ENCODE data around the gene AP1B1.

Gene AP1B1

DNA sequence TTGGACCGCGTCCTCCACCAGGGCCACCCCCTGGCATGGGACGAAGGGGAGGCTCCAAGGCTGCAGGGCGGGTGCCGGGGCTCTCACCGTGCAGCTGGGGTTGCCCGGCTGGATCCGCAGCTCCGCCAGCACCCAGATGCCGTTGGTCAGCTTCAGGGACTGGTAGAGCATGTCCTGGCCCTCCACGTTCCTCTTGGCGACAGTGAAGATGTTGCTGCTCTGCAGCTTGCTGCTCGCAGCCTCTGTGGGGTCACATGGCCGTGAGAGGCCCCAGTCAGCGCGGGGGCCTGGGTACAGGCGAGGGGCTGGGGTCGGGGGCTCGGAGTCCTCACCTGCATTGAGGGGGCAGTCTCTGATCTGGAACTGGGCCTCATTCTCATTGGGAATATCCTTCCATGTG, 58.1 kb downstream of the AP1B1 start:
- DNase-seq = no peak

DNA sequence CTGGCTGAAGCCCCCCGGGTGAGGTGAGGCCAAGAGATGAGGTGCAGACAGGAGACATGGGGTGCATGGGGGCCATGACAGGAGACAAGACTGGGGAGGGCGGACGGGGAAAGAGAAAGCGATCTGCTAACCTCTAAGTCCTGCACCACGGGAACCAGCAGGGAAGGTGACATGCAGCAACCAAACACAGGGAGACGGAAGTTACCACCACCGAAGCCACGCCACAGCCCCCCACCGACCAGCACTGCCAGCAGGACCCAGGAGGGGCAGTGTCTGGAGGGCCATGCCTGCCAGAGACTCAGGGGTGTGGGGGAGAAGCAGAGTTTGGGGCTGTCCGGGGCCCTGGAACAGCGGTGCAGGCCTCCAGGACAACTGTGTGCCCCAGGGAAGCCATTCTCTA, 58.8 kb downstream of the AP1B1 start:
- no peak for DNase-seq

DNA sequence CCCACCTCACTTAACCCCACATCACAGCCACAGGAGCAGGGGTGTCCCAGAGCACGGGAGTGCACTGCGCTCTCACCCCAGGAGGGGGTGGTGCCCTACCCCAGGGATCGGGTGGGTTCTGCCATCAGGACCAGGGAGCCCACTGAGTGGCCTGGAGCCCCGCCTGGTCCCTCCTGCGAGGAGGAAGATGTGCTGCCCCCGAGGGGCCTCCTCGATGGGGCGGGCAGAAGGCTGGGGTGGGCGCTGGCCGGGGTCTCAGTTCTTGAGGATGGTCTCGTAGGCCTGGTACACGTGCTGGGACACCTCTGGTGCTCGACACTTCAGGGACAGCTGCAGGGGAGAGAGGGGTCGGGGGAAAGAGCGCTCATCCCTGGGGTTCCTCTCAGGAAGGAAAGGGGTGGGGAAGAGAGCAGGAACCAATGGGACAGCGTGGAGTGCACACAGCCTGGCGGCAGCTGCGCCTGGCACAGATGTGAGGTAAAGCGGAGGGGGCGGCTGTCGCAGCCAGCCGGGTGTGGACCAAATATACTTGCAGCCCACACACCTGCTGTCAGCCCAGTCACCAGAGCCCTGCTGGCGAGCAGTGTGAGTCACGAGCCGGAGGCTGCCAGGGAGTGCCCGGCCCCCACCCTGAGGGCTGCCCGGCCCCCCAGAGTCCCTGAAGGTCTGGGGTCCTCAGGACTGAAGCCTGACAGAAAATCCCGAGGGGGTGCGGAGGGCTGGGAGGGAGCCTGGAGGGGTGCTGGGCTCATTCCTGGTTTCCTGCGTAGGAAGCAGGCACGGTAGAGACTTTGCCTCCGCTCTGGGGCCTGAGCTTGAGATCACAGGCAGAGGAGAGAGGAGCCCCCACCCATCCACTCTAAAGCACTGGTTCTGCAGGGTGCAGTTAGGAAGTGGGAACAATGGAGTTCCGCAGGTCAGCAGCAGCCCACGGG, 59.5 kb downstream of the AP1B1 start:
- no peak for DNase-seq

DNA sequence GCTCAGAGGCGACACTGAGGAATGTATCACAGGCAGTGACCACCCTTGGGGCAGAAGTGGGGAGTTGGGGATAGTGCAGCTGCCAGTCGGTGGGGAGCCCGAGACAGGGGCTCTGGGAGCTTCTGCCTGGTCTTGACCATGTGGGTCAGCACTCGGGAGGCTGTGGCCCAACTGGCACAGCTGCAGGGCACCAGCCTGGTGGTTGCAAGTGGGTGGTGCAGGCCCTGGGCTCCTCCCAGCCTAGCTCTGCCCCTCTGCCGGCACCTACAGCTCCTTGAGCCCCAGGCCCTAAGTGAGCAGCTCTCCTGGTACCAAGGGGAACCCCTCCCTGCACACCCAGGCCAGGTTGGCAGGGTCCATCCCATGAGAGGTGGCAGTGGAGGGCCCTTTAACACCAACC, 60.3 kb downstream of the AP1B1 start:
- DNase-seq = no peak

DNA sequence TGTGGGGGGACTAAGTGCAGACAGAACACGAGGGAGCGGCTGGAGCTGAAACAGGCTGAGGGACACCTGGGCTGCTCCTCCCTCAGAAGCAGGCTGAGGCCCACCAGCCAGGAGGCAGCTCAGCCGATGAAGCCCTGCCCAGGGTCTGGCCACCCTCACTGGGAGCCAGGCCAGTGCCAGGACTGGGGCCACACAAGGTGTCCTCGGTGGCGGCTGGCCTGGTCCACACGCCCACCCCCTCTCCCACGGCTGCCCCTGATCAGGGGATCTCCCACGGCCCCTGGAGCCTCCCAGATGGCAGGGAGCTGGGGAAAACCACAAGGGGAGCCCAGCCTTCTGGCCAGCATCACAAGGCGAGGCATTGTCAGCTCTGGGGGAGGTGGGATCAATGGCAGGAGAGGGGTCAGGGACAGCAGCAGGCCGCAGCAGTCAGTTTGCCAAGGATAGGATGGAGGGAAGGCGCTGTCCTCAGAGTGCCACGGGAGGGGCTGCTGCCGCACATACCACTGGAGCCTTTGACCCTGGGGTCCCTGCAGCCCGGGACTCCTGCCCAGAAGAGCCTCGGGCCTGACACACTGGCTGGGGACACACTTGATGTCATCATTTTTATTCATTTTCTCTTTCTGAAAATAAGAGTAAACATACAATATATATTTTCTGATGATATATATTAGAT, 61.1 kb downstream of the AP1B1 start:
- DNase-seq = no peak

DNA sequence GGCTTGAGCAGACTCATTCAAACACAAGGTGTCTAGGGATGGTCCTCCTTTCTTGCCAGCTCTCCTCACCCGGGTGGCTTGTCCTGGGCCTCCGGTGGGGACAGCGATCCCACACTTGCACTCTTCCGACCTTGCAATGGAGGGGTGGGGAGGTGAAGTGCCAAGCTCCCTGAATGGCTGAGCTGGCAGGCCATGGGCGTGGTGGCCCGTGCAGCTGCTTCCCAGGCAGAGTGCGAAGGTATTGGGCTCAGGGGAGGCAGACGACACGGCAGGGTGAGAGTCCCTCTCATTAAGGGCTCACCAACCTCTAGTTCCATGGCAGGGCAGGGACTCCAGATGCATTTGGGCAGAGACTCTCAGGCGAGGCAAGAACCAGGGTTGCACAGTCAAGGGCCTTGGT, 61.9 kb downstream of the AP1B1 start:
- no peak for DNase-seq

DNA sequence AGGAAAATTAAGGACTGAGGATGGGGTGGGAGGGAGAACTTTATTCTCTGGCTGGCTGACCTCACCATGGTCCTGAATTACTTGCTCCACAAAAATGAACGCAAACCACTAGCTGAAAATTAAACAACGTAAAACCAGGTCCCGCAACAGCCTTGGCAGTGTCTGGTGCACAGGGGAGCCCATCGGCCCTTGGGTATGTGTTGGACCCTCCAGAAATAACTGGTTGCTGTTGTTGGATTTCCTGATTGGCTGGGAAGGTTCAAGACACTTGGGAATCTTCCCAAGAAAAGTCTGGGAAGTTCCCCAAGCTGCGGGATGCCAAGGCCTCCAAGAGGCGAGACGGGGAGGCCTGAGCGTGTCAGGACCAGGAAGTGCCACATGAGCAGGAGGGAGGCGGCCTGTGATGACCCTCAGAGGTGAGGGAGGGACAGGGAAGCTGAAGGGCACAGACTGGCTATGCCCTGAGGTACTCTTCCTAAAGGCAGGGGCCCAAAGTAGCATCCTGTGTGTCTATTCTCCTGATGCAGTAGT, 62.5 kb downstream of the AP1B1 start:
- DNase-seq = no peak

DNA sequence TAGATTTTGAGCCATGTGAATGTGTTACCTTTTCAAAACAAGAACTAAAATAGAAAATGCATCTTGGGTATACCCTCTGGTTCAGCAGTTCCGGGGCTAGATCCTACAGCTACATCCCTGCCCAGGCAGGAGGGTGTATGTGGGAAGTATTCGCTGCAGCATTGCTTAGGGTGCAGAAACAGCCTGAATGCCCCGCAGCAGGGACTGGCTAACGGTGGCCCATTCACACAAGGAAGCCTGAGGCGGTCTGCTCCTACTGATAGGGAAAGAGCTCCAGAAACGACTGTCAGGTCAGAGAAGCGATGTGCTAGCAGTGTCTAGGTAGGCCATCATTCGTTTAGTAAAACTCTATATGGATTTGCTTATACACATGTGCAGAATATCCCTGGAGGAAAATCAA, 63.0 kb downstream of the AP1B1 start:
- DNase-seq = no peak

DNA sequence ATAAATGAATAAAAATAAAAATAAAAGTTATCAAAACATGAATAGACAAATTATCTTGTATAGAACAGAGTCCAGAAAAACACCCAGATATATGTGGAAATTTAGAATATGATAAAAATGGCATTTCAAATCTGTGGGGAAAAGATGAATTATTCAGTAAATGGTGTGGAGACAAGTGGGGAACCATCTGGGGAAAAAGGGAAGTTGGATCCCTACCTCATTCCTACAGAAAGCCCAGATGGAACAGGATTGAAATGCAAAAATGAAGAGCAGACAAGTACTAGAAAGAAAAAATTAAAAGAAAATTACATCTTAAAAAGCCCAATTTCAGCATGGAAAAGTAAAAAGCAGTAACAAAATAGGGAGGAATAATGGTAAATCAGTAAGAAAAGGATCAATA, 64.7 kb downstream of the AP1B1 start:
- no peak for DNase-seq

DNA sequence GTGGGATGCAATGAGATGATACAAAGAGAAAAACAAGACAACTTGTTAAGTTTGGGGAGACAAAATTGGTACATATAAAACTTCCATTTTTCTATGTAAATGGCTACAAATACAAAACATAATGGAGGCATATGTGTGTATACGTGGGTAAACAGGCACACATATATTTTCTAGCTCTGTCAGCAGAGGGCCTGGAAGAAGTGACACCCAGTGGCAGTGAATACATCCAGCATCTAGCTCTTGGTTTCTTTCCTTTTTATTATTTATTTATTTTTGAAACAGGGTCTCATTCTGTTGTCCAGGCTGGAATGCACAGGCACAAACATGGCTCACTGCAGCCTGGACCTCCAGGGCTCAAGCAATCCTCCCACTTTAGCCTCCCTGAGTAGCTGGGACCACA, 67.8 kb downstream of the AP1B1 start:
- DNase-seq = no peak

DNA sequence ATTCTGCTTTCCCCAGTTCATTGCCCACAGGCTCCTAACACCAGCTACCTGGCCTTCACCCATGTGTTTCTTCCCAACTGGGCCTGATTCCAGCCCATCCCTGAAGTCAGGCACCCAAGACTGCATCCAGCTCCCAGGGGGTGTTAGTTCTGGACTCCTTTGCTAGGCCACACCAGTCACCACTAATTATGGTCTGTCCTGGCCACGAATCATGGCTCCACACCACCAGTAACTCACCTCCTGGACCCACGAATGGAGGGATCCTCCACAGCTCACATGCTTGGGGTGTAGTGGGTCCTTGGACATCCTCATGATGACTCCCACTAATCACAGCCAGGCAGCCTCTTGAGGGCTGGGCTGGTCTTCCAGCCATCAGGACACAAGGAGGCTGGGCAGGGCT, 69.3 kb downstream of the AP1B1 start:
- no peak for DNase-seq

DNA sequence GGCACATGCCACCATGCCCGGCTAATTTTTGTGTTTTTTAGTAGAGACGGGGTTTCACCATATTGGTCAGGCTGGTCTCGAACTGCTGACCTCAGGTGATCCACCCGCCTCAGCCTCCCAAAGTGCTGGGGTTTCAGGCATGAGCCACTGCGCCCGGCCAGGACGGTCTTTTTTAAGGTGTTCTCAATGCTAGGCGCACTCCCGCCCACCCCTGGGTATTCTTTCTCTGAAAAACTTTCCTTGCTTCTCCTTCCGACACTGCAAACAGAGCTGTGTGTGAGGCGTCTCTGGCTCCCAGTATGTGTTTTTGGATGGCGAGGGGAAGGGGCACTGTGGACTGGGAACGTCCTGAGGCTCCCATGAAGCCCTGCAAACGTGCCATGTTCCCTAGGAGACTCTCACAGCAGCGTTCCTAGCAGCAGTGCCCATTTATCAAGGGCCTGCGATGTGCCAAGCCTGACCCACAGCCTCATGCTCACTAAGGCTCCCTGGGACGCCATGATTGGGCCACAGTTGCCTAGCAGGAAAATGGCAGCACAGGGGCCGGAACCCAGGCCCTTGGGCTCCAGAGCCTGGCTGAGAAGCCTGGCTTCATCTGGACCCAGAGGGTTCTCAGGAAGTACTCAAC, 70.4 kb downstream of the AP1B1 start:
- no peak for DNase-seq

DNA sequence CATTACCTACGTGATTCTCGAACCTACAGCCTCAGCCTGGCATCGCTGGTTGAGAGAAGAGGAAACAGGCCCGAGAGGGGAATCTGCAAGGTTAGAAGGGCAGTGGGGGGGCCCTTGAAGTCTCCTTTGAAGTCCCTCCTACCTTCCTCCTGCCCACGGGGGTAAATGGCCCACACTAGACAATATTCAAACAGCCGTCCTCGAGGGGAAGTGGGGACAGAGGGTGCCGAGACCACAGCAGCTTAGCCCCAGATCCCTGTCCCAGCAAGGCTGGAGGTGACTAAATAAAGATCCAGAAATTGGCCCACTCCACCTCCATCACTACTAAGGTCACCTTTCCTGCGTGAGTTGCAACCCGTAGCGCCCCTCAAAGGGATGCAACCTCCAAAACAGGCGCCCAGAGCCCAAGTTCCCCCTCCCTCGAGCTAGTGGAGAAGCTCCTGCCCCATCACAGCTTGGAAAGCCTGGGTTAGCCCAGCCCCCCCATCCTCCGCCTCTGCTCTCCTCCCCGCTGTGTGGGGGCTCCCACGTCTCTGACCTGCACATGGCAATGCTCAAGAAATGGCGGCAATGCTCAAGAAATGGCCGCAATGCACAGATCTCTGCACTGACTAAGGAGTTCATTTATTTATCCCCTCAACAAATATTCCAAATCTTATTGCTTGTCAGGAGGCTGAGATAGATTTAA, 72.1 kb downstream of the AP1B1 start:
- DNase-seq = no peak

DNA sequence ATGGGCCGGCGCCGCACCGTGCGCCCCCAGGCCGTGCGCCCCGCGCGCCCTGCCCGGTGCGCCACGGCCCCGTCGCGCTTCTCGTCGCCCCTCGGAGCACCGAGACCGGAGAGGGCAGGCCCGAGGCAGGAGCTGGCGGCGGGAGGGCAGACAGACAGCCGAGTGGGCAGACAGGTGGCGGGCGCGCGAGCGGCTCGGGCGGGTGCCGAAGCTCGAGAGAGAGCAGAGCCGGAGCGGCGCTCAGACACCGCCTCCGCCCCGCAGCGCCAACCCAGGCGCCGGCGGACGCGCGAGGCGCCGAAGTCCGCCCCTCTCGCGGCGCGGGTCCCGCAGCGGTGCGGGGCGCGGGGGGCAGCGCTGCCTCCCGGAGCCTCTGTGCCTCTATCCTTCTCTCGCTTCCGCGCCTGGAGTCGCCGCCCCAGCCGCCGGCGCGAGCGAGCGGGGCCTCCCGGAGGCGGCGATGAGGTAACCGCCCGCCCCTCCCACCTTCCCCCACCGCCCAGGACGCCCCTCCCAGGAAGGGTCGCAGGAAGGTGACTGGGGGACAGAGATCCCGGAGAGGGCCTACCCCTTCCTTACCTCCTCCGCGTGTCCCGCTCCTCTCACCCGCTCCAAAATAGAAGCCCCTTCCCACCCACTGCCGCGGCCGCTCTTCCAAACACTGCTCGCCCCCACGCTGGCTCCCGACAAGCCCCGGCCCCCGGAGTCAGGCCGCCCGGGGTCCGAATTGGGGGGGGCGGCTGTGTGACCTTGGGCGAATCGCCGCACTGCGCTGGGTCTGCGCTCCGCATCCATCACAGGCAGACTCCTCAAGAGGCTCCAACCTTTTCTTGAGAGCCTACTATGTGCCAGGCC, 72.9 kb downstream of the AP1B1 start, which contains the start of gene RASL10A:
RASL10A (minus strand) TSS at position 412 of the 855 bp plus-strand sequence. CDS start 451 bp downstream, outside the sequence.
- no peak for DNase-seq

DNA sequence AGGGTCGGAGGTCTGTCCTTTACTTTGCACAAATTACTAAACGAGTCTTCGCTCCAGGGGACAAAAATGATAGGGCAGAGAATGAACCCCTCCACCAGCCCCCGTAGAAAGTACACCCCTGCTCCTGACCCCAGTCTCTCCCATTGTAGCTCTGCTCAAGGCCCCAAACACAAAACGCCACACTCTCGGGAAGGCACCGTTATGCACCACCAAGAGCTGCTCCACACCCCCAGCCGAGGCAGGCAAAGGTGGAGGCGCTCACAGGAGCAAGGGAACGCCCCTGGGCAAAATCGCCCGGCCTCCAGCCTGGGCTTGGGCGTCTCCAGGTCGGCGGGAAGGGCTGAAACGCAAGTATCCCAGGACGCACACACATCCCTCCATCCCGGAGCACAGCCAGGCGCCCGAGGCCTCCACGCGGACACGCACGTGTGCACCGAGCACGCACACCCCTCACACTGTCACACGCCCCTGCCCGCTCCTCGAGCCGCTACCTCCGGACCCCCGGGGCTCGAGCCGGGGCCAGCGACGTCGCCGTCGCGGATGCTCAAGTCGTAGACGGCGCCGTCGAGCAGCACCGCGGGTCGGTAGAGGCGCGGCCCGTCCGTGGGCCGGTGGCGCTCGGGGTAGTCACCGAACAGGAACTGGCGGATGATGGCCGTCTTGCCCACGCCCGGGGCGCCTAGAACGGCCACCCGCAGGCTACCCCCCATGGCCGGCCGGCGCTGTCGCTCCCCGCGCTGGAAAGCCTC, 73.7 kb downstream of the AP1B1 start:
- DNase-seq = no peak

DNA sequence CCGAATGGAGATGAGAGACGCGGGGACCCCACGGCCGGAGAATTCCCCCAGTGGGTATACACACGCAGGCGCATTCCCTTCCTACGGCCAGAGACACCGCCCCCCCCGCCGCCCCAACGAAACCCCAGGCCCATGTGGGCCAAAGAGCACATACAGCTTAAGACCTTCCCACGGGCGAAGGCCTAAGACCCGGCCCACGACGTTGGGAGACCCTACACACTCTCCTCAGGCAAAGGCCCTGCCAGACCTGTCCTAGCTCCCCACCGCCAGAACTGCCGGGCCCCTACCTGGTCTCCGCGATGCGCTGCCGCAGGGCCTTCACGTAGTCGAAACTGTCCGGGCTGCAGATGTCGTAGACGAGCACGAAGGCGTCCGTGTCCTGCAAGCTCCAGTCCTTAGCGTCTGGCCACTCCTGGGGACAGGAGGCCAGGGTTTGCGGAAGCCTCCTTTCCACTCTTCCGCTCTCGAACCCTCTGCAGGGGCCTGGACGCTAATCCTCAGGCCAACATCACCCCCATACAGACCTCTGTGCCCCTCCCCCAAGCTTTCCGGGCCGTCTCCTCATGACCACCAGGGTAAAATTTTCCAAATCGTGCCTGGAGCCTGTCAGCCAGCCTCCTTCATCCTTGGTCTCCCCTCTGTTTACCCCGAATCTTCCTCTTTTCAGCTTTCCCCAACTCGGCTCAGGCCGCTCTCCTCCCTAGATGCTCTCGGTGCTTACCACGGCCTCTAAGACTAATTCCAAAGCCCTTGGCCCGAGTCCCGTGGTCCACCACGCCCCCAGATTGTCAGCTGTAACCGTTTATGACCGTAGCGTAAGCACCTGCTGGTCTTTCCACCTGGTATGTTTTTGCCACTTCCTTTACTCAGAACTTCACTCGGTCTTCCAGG, 74.5 kb downstream of the AP1B1 start:
- no peak for DNase-seq

DNA sequence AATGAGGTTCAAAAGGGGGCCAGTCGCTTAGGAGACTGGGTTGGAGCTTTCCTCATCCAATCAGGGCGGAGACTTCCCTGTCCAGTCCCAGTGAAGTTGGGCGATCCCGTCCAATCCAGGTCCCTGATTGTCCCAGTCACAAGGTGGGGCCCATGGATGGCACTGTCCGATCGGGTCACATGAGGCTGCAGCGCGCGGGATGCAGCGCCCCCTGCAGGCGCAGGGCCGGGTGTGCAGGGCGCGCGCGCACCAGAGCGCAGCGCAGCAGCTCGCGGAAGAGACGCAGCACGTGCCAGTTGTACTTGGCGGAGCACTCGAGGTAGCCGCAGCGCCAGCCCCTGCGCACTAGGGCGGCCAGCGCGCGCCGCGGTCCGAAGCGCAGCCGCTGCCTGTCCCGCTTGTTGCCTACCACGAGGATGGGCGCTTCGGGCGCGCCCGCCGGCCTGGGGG, 75.2 kb downstream of the AP1B1 start:
- DNase-seq = no peak

DNA sequence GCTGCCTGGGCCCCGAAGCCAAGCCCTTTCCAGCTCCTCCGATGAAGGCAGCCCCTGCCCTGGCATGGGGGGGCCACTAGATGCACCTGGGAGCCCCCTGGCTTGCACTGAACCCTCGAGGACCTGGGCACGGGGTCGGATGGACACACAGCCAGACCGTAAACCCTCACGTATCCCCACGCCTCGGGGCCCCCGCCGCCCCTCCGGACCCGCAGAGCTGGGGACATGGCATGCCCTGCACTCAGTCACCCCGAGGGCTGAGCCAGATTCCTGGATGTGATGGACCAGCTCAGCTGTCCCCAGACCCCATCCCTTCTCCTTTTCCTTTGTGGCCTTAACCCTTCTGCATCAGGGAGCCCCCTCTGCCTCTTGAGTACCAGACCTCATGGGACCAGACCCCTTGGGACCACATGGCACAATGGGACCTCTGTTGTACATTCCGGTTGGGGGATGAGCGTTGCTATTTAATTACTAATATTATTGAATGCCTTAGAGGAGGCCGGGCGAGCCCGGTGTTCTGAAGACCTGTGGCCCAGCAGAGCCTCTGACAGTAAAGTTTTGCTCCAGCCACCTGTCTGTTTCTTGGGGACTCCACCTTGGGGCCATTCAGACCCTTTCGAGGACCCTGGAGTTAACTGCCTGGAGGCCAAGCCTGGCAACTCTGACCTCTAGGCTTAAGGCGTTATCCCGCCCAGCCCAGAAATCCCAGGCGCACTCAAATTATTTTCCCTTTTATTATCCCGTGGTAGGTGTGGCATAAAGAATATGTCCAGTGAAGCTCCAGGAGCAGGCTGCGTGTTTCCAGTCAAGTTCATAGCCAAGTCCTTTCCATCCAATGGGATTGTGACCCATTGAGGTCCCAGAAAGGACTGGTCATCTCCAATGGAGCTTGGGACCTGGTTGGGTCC, 75.9 kb downstream of the AP1B1 start:
- no peak for DNase-seq

All from stimulated activated CD4-positive, alpha-beta T cell treated with anti-CD3 and anti-CD28 coated beads, Interleukin-12 subunit alpha, Interleukin-12 subunit beta, amount 100 ng/mL, for 4 hours (primary cell).